ENCODE measurements around the gene CBX8.

Gene CBX8

GRCh38 chr17:79750650-79751545 lies 46.0 kb downstream of the CBX8 start:
- no peak for DNase-seq (ENCODE audit: low spot score)

GRCh38 chr17:79749958-79750357 lies 46.9 kb downstream of the CBX8 start:
- DNase-seq (ENCODE audit: low spot score), result no peak

- DNase-seq (ENCODE audit: low spot score), result no peak
Observed at GRCh38 chr17:79749156-79749815, 47.6 kb downstream of the CBX8 start.

GRCh38 chr17:79748295-79749099 lies 48.4 kb downstream of the CBX8 start:
- no peak for DNase-seq (ENCODE audit: low spot score)

GRCh38 chr17:79747508-79748294 lies 49.2 kb downstream of the CBX8 start:
- DNase-seq (ENCODE audit: low spot score), result no peak

- no peak for DNase-seq (ENCODE audit: low spot score)
Observed at GRCh38 chr17:79746889-79747507, 49.9 kb downstream of the CBX8 start.

GRCh38 chr17:79745641-79746105 lies 51.2 kb downstream of the CBX8 start:
- DNase-seq (ENCODE audit: low spot score), result no peak

- no peak for DNase-seq (ENCODE audit: low spot score)
Observed at GRCh38 chr17:79743614-79744013, 53.3 kb downstream of the CBX8 start.

GRCh38 chr17:79742951-79743476 lies 53.9 kb downstream of the CBX8 start:
- DNase-seq (ENCODE audit: low spot score), result no peak

- DNase-seq (ENCODE audit: low spot score), result no peak
Observed at GRCh38 chr17:79742589-79742918, 54.3 kb downstream of the CBX8 start.

Data from pons (tissue), 1 donor.